ENCODE results near the gene BEND7.
"Not testable (repeated sequence)": the region's sequence is repeated elsewhere in the genome, so short reads cannot be mapped to it uniquely, and the experiment has no call there.

The BEND7 gene
- total RNA-seq, result 0 to 0.20 (median 0.08) reads per million in 18 experiments

GRCh38 chr10:13528875-13529713, at the start of gene BEND7:
TSS of gene BEND7 (minus strand) at chr10:13529014. CDS start at chr10:13528533, 481 bp downstream.
- DNase-seq, result peak in 1 of 2 donors; percentile 1

- no peak for DNase-seq
These were observed 45.1 kb upstream of the BEND7 start for GRCh38 chr10:13573960-13574359.

GRCh38 chr10:13571541-13571940, 42.7 kb upstream of the BEND7 start:
- DNase-seq, result no peak

GRCh38 chr10:13567030-13567429, 38.2 kb upstream of the BEND7 start:
- DNase-seq, result peak; percentile 86 to 94

GRCh38 chr10:13564576-13564975, 35.8 kb upstream of the BEND7 start:
- DNase-seq, result no peak

GRCh38 chr10:13563481-13564445, 34.9 kb upstream of the BEND7 start:
- DNase-seq, result no peak

GRCh38 chr10:13560597-13560996, 31.8 kb upstream of the BEND7 start:
- no peak for DNase-seq

GRCh38 chr10:13559124-13559700, 30.4 kb upstream of the BEND7 start:
- no peak for DNase-seq

GRCh38 chr10:13555884-13556510, 27.2 kb upstream of the BEND7 start:
- no peak for DNase-seq

GRCh38 chr10:13550802-13551201, 22.0 kb upstream of the BEND7 start:
- no peak for DNase-seq

- no peak for DNase-seq
These were observed 13.7 kb upstream of the BEND7 start for GRCh38 chr10:13542533-13542932.

GRCh38 chr10:13537985-13538384, 9.2 kb upstream of the BEND7 start:
- DNase-seq, result not testable (repeated sequence)

- peak; percentile 20 to 33 for DNase-seq
These were observed 8.0 kb upstream of the BEND7 start for GRCh38 chr10:13536674-13537366.

- DNase-seq, result no peak
These were observed 6.5 kb upstream of the BEND7 start for GRCh38 chr10:13535346-13535745.

GRCh38 chr10:13529714-13529973, 830 bp upstream of the BEND7 start:
- no peak for DNase-seq

- peak in 1 of 2 donors; percentile 13 for DNase-seq
These were observed 515 bp downstream of the BEND7 start for GRCh38 chr10:13528123-13528874.

GRCh38 chr10:13527864-13528122, 1.0 kb downstream of the BEND7 start:
- no peak for DNase-seq

GRCh38 chr10:13526948-13527863, 1.6 kb downstream of the BEND7 start:
- DNase-seq, result no peak

- no peak for DNase-seq
These were observed 3.2 kb downstream of the BEND7 start for GRCh38 chr10:13525663-13526062.

GRCh38 chr10:13521026-13521425, 7.8 kb downstream of the BEND7 start:
- DNase-seq, result no peak
